ENCODE results near the gene CLPTM1L.
"Not testable (repeated sequence)": the region's sequence is repeated elsewhere in the genome, so short reads cannot be mapped to it uniquely, and the experiment has no call there.

The CLPTM1L gene

GRCh38 chr5:1280177-1281037 lies 64.5 kb downstream of the CLPTM1L start:
- no peak for DNase-seq

- DNase-seq: no peak
Measured at GRCh38 chr5:1279443-1280151, 65.3 kb downstream of the CLPTM1L start.

- no peak for DNase-seq
Measured at GRCh38 chr5:1278656-1279442, 66.0 kb downstream of the CLPTM1L start.

- no peak for DNase-seq
Measured at GRCh38 chr5:1278216-1278615, 66.7 kb downstream of the CLPTM1L start.

GRCh38 chr5:1277781-1278180 lies 67.1 kb downstream of the CLPTM1L start:
- DNase-seq: no peak

GRCh38 chr5:1277331-1277730 lies 67.6 kb downstream of the CLPTM1L start:
- DNase-seq: no peak

- no peak for DNase-seq
Measured at GRCh38 chr5:1276930-1277329, 68.0 kb downstream of the CLPTM1L start.

GRCh38 chr5:1275397-1276391 lies 69.2 kb downstream of the CLPTM1L start:
- not testable (repeated sequence) for DNase-seq

- no peak for DNase-seq
Measured at GRCh38 chr5:1274471-1274870, 70.4 kb downstream of the CLPTM1L start.

GRCh38 chr5:1273745-1274144 lies 71.2 kb downstream of the CLPTM1L start:
- no peak for DNase-seq

- DNase-seq: no peak
Measured at GRCh38 chr5:1272201-1272600, 72.7 kb downstream of the CLPTM1L start.

- no peak for DNase-seq
Measured at GRCh38 chr5:1270933-1271914, 73.7 kb downstream of the CLPTM1L start.

GRCh38 chr5:1270426-1270825 lies 74.5 kb downstream of the CLPTM1L start:
- DNase-seq: no peak

GRCh38 chr5:1268666-1269065 lies 76.2 kb downstream of the CLPTM1L start:
- no peak for DNase-seq

GRCh38 chr5:1268056-1268455 lies 76.8 kb downstream of the CLPTM1L start:
- no peak for DNase-seq
